Endothelial cell of umbilical vein (primary cell): Measurements from ENCODE around the gene RAB40B. TPM values are rescaled to one million over a fixed set of nuclear protein-coding genes. Genes with fewer than 3 reads are reported as not detected.

Experiments used
- BruUV-seq: library from RNA; stranded (reverse); fragments of 400-500 nt; replicated peaks from 2 replicates; lab custom pipeline; 2021; lab: Mats Ljungman, UMichigan
- CTCF ChIA-PET: fragments of 300-600, 350-600 bp; sonication (Branson Sonifier 250); formaldehyde crosslinking; loops from one replicate; lab custom pipeline; 2021; ENCODE audit warnings: antibody characterized with exemption, inconsistent platforms; lab: Charles Lee
- POLR2A ChIA-PET: fragments of 300-600, 350-600 bp; sonication (Branson Sonifier 250); formaldehyde crosslinking; loops from one replicate; lab custom pipeline; 2021; ENCODE audit warnings: antibody characterized with exemption, inconsistent platforms; lab: Charles Lee
- DNase-seq: peaks from one replicate; pipeline ENCODE4 v3.0.0-alpha.2; 2011; ENCODE audit warnings: low read depth, low spot score
- FAIRE-seq: peaks from 2 replicates; lab custom pipeline; 2011; peaks lifted over from hg19 to GRCh38; lab: Jason Lieb, UNC
- H2AFZ ChIP-seq: 2 replicates; pipeline ENCODE4 v1.6.0; 2012; ENCODE audit warnings: low read depth, low read length, control low read depth, inconsistent platforms
- H3K27ac ChIP-seq: 2 replicates; pipeline ENCODE4 v1.5.1; 2011; ENCODE audit warnings: low read depth, mild to moderate bottlenecking, control low read depth, low read length, moderate library complexity; ENCODE audit not compliant: insufficient read depth
- H3K27me3 ChIP-seq, 2 experiments: 2 replicates each; pipeline versions ENCODE4 v1.6.0 to v1.6.1; 2011; ENCODE audit warnings: low read length in 2 of 2, mixed read lengths in 1 of 2; ENCODE audit not compliant: control insufficient read depth in 2 of 2, insufficient read depth in 2 of 2
- H3K36me3 ChIP-seq, 2 experiments: 2 replicates in 1 of 2; 3 replicates in 1 of 2; pipeline ENCODE4 v1.5.1; 2011; ENCODE audit warnings: low read length in 2 of 2, mild to moderate bottlenecking in 1 of 2, moderate library complexity in 1 of 2; ENCODE audit not compliant: control insufficient read depth in 2 of 2, insufficient read depth in 2 of 2; ENCODE audit errors: extremely low read depth in 1 of 2
- H3K4me1 ChIP-seq: 3 replicates; pipeline ENCODE4 v1.5.1; 2011; ENCODE audit warnings: mild to moderate bottlenecking, low read length; ENCODE audit not compliant: control insufficient read depth, insufficient read depth; ENCODE audit errors: extremely low read depth
- H3K4me2 ChIP-seq: 2 replicates; pipeline ENCODE4 v1.6.1; 2011; ENCODE audit warnings: low read length, control low read depth, mixed read lengths; ENCODE audit not compliant: insufficient read depth
- H3K4me3 ChIP-seq, 3 experiments: fragments of 200-600 bp in 1 of 3; sonication (generic), shearing (Covaris generic) in 1 of 3; replicated peaks in 1 of 3; 2 replicates each; pipeline ENCODE4 v1.5.1; 2011 to 2016; ENCODE audit warnings: control low read depth in 3 of 3, low read length in 3 of 3, mild to moderate bottlenecking in 2 of 3, inconsistent platforms in 1 of 3, low read depth in 1 of 3, moderate library complexity in 1 of 3; ENCODE audit not compliant: insufficient read depth in 1 of 3
- H3K79me2 ChIP-seq: 2 replicates; pipeline ENCODE4 v1.6.0; 2012; ENCODE audit warnings: low read length, inconsistent platforms; ENCODE audit not compliant: control insufficient read depth, insufficient read depth
- H3K9ac ChIP-seq: replicated peaks from 2 replicates; pipeline ENCODE3; 2011; ENCODE audit warnings: low read length, control low read depth; ENCODE audit not compliant: insufficient read depth; ENCODE audit errors: extremely low read depth
- H3K9me1 ChIP-seq: replicated peaks from 3 replicates; pipeline ENCODE4 v1.6.0; 2011; ENCODE audit warnings: mild to moderate bottlenecking, low read length; ENCODE audit not compliant: control insufficient read depth, insufficient read depth; ENCODE audit errors: extremely low read depth
- H3K9me3 ChIP-seq: replicated peaks from 2 replicates; pipeline ENCODE4 v1.5.1; 2012; ENCODE audit warnings: low read length, inconsistent platforms; ENCODE audit not compliant: control insufficient read depth, insufficient read depth
- H4K20me1 ChIP-seq: replicated peaks from 2 replicates; pipeline ENCODE3; 2011; ENCODE audit warnings: mild to moderate bottlenecking, low read length; ENCODE audit not compliant: control insufficient read depth, insufficient read depth; ENCODE audit errors: extremely low read depth
- CTCF ChIP-seq, 2 donors: IDR thresholded peaks; 1 replicate in 1 of 2; 2 replicates in 1 of 2; pipeline ENCODE4 v1.5.1; 2011; ENCODE audit warnings: low read length in 2 of 2, mild to moderate bottlenecking in 2 of 2, moderate library complexity in 2 of 2, control low read depth in 1 of 2, inconsistent platforms in 1 of 2, low read depth in 1 of 2; ENCODE audit not compliant: insufficient read depth in 1 of 2; ENCODE audit errors: extremely low read depth in 1 of 2
- EZH2 ChIP-seq: IDR thresholded peaks from 2 replicates; pipeline ENCODE4 v1.6.1; 2012; ENCODE audit warnings: borderline replicate concordance, low read depth, mild to moderate bottlenecking, moderate library complexity, low read length, inconsistent platforms; ENCODE audit not compliant: severe bottlenecking
- FOS ChIP-seq: IDR thresholded peaks from 2 replicates; pipeline ENCODE4 v1.6.1; 2011; ENCODE audit warnings: mild to moderate bottlenecking, low read length, moderate library complexity, borderline replicate concordance; ENCODE audit not compliant: insufficient read depth
- GATA2 ChIP-seq: IDR thresholded peaks from 2 replicates; pipeline ENCODE4 v1.7.0; 2011; ENCODE audit warnings: low read depth, mild to moderate bottlenecking, moderate library complexity, mixed read lengths, low read length; ENCODE audit not compliant: insufficient read length, insufficient read depth
- JUN ChIP-seq: IDR thresholded peaks from 2 replicates; pipeline ENCODE4 v1.6.1; 2011; ENCODE audit warnings: borderline replicate concordance, low read depth; ENCODE audit not compliant: insufficient read length, insufficient read depth
- MYC ChIP-seq: IDR thresholded peaks from one replicate; pipeline ENCODE4 v1.6.1; 2011; ENCODE audit warnings: mild to moderate bottlenecking, low read depth, low read length
- POLR2A ChIP-seq: IDR thresholded peaks from 2 replicates; pipeline ENCODE4 v1.6.1; 2012; ENCODE audit warnings: low read depth, mild to moderate bottlenecking, control low read depth, low read length
- POLR2AphosphoS5 ChIP-seq: IDR thresholded peaks from 2 replicates; pipeline ENCODE4 v1.6.1; 2012; ENCODE audit warnings: low read depth, mild to moderate bottlenecking, control low read depth, low read length, moderate library complexity; ENCODE audit not compliant: insufficient read depth
- dilution Hi-C: fragments of 300-500 bp; cut with MboI; formaldehyde crosslinking; loops from one replicate; pipeline ENCODE4 v1.15.0; 2019; ENCODE audit warnings: low sequenced_read_pairs; ENCODE audit not compliant: extremely low pct_ligation_motif_present
- intact Hi-C: fragments of 100-400 bp; cut with micrococcal nuclease; formaldehyde crosslinking; loops from one replicate; pipeline ENCODE4 v1.10.0; 2022
- polyA plus RNA-seq, 4 experiments: library from polyadenylated mRNA; depleted of rRNA in 3 of 4; stranded (reverse) in 3 of 4; unstranded in 1 of 4; fragments of >200 nt; gene quantifications; 2 replicates each; pipeline versions ENCODE4 v1.2.1 to v1.2.3, GENCODE V29; 2011 to 2012; ENCODE audit warnings: missing spikeins in 1 of 4
- total RNA-seq: library from RNA; stranded (reverse); gene quantifications from 2 replicates; pipeline ENCODE4 v1.2.3, GENCODE V29; 2021
- TF ChIP-seq, protein P1 (sequence below): IDR thresholded peaks from 2 replicates; pipeline ENCODE4 v1.6.1; 2011; ENCODE audit not compliant: insufficient read depth, insufficient read length

The RAB40B gene
- total and polyA plus RNA-seq, 2 donors (not counting 3 experiments of a cell fraction or from before 2014, with no cell fraction given) = 5.5 to 9.3 TPM

DNA sequence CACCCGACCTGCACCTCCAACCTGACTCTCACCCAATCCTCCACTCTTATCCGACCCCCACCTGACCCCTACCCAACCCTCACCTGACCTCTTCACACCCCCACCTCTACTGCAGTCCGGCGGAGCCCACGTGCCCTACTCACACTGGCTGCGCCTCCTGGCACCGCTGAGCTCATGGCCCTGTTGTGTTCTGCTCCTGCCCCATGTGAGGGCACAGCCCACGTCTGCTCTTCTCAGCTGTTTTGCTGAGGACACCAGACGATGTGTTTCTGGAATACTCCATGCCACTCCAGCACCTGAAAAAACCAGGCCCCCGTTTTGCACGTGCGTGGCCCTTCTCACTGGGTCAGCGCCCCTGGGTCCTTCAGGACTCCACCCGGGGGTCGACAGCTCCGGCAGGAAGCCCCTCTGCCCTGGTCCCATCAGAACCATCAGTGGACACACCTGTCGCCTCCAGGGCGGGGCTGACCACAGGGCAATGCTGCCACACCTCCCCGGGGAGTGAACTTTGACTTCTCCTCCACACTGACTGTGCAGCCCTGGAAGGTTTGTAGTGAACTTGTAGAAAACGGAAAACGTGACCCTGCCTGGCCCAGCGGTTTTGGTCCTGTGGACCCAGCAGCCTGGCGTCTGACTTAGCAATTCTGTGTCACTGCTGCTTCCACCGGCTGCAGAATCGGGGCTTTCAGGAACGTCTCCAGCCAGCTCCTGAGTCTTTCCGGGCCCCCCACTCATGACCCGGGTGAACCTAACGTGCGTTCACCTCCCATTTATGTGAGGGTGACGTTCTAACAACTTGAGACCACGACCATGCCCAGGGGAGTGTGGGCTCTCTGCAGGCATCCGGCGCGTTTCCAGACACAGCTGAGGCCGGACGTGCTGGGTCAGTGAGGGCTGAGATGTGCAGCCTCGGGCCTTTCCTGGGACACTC is 5.7 kb upstream of the RAB40B start:
- H3K9ac ChIP-seq = no peak overlapping the region
- H3K9me1 ChIP-seq = no peaks in the 10 kb centered on the region
- H3K27me3 ChIP-seq = no peaks in the 10 kb centered on the region
- no peaks in the 10 kb centered on the region for H3K9me3 ChIP-seq
- H3K4me1 ChIP-seq = no peaks in the 10 kb centered on the region
- no peaks in the 10 kb centered on the region for H3K79me2 ChIP-seq
- no peak overlapping the region for H3K4me3 ChIP-seq
- POLR2A ChIA-PET = no interaction called here
- DNase-seq = no peak
- no peaks in the 10 kb centered on the region for H3K36me3 ChIP-seq
- no peak overlapping the region for H3K4me2 ChIP-seq
- dilution Hi-C loops = no loop called here
- FAIRE-seq = no peak
- no TSS peak for BruUV-seq
- CTCF ChIA-PET = no interaction called here
- TF ChIP-seq, protein P1, sequence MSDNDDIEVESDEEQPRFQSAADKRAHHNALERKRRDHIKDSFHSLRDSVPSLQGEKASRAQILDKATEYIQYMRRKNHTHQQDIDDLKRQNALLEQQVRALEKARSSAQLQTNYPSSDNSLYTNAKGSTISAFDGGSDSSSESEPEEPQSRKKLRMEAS = no peak
- TF ChIP-seq FOS (no peak), POLR2A (no peak), EZH2 (no peak), JUN (no peak), CTCF (IDR thresholded peaks at IDR 0.05; ENCODE audit: extremely low read depth in 1 of 2, insufficient read depth in 1 of 2, low read depth in 1 of 2, low read length in 2 of 2) (no peak), MYC (no peak), GATA2 (no peak), POLR2AphosphoS5 (no peak)
- intact Hi-C loops = no loop called here
- no peak overlapping the region for H3K27ac ChIP-seq
- no peak overlapping the region for H2AFZ ChIP-seq
- H4K20me1 ChIP-seq = no peaks in the 10 kb centered on the region
